NCI-H748 (cell line): ENCODE results near the gene RANBP9.
A peak's percentile ranks its signal among the peaks of the same experiment; 100 is the strongest.

ENCODE experiments used
- DNase-seq: peaks from one replicate; lab custom pipeline; 2025; ENCODE audit not compliant: unreplicated experiment; lab: John Stamatoyannopoulos, UW

RANBP9 gene

GRCh38 chr6:13711324-13711732 is 307 bp downstream of the RANBP9 start:
- no peak for DNase-seq

- DNase-seq: peak; percentile 64
These were observed 897 bp downstream of the RANBP9 start for GRCh38 chr6:13710552-13711323.

- peak; percentile 25 for DNase-seq
These were observed 1.7 kb downstream of the RANBP9 start for GRCh38 chr6:13709689-13710551.

GRCh38 chr6:13708736-13709135 is 2.9 kb downstream of the RANBP9 start:
- DNase-seq: peak; percentile 11

- DNase-seq: no peak
These were observed 8.1 kb downstream of the RANBP9 start for GRCh38 chr6:13703496-13703895.

DNA sequence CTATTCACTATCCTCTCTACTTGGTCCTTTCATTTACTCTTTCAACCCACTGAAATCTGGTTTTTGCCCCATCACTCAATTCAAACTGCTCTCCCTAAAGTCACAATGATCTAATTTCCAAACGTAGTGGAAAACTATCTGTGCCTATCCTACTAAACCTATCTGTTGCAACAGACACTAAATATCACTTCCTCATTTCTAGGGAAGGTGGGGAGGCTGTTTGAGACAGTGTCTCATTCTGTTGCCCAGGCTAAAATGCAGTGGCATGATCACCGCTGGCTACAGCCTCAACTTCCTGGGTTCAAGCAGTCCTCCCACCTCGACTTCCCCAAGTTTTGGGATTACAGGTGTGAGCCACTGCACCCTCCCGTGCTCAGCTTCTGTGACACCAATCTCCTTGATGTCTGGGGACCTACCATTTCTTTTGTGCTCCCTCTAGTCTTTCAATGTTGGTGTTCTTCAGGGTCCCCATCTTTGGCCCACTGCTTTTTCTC is 8.8 kb downstream of the RANBP9 start:
- no peak for DNase-seq

DNA sequence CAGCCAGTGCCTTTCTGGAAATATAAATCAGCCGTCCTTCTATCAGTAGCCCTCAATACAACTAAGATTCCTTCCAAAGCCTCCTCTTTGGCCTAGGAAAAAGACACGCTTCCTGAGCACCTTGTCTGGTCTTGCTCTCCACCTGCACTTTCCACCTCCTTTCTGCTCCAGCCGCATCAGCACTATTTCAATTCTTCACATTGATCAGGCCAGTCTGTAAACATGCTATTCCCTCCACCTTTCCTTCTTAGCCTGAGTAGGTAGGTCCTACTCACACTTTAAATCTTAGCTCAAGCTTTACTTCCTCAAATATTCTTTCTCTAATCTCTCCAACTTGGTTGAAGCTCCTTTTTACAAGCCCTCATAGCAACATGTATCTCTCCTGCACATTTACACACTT is 11.4 kb downstream of the RANBP9 start:
- no peak for DNase-seq

DNA sequence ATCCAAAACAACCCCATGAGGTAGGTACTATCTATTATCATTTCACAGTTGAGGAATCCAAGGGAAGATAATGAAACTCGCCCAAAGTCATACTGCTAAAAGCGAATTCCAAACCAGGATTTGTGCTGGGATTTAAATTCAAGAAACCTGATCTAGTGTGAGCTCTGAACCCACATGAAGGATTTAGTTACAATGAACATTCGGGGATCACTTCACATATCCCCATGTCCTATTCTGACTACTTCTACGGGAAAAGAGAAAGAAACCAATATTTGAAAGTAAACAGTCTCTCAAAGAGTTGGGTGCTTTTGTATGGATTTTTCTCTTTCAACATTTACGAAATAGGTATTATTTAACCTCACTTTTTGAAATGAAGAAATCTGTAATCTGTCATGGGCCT is 12.9 kb downstream of the RANBP9 start:
- DNase-seq: no peak

DNA sequence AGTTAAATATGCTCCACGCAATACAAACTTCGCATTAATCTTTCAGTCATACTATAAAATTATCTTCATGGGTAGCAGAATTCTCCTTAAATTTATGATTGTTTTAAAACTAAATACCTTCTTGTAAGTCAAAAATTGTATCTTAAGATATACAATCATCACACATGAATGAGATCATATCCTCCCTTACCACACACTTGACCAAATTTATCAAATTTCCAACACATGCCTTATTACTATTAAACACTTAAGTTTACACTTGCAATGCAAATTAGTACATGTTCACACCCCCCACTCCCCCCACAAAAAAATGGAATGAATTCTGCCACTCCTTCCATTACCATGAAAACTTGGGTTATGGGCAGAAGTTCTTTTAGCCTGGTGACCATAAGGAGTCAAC is 13.8 kb downstream of the RANBP9 start:
- no peak for DNase-seq

DNA sequence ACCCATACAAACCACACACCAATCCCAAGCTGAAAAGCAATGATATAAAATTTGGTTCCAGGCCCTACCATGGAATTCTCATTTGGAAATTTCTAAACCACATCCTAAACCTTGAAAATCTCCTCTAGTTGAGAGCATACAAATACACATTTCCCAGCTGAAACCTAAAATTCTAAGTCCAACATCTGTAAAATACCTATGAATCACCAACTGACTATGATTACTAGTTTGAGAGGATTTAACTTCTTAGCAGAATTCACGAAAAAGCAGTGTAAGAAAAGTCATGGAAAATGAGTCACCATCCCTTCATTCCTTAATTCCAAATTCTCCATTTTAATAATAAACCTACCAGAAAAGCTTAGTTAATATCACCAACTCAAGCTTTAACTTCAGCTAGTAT is 15.4 kb downstream of the RANBP9 start:
- DNase-seq: no peak

GRCh38 chr6:13695252-13695651 is 16.4 kb downstream of the RANBP9 start:
- no peak for DNase-seq

GRCh38 chr6:13694562-13694961 is 17.1 kb downstream of the RANBP9 start:
- DNase-seq: no peak

GRCh38 chr6:13689511-13690256 is 22.0 kb downstream of the RANBP9 start:
- no peak for DNase-seq

- no peak for DNase-seq
These were observed 22.9 kb downstream of the RANBP9 start for GRCh38 chr6:13688692-13689196.

- DNase-seq: no peak
These were observed 23.7 kb downstream of the RANBP9 start for GRCh38 chr6:13687917-13688351.

GRCh38 chr6:13684855-13685254 is 26.8 kb downstream of the RANBP9 start:
- DNase-seq: no peak

- no peak for DNase-seq
These were observed 28.6 kb downstream of the RANBP9 start for GRCh38 chr6:13683038-13683437.

DNA sequence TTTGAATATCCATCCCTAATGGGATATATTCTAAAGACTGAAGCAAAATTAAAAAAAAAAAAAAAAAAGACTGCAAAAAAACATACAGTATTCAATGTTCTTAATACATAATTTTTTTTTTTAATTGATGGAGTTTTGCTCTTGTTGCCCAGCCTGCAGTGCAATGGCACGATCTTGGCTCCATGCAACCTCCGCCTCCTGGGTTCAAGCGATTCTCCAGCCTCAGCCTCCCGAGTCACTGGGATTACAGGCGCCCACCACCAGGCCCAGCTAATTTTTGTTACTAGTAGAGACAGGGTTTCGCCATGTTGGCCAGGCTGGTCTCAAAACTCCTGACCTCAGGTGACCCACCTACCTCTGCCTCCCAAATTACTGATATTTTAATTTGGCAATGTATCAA is 29.3 kb downstream of the RANBP9 start:
- DNase-seq: no peak

DNA sequence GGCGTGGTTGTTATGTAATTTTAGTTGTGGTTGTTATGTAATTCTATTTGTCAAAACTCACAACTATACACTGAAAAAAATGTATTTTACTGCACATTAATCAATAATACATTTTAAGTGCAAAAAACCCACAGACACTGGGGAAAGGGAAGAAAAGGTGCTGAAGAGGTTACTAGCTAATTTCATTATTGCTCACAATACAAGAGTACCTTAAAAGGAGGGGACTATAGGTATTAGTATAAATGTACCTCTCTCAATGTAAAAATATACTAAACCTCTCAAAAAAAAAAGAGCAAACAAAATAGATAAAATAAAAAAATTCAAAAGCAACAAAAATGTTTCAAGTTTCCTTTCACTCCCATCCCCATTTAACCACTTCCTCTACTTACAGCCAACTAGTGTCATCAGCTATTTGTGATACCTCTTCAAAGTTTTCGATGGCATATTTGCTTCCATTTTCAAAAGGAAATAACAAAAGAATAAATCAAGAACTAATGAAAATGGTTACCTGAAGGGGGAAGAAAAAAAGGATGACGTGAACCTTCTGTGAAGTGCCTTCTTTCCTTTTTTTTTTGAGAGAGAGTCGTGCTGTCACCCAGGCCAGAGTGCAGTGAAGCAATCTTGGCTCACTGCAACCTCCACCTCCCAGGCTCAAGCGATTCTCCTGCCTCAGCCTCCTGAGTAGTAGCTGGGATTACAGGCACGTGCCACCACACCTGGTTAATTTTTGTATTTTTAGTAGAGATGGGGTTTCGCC is 30.2 kb downstream of the RANBP9 start:
- DNase-seq: no peak

- no peak for DNase-seq
These were observed 31.1 kb downstream of the RANBP9 start for GRCh38 chr6:13680448-13680968.
